Measurements from ENCODE around the gene TLCD3B.
A peak's percentile ranks its signal among the peaks of the same experiment; 100 is the strongest.

The TLCD3B gene

DNA sequence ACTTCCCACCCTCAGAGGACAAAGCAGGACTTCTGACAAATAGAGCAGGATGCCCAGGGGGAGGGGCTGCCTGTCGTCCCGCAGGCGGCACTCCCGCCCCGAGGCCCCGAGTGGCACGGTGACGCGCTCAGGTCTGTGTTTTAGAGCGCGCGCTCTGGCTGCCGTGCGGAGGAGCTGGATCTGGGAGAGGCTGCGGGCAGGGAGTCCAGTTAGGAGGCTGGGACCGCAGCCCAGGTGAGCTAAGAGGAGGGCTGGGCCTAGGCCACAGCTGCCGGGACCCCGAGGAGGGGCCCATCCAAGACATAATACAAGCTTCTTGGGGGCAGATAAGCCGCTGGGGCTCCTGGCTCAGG is 26.7 kb downstream of the TLCD3B start:
- no peak for DNase-seq

DNA sequence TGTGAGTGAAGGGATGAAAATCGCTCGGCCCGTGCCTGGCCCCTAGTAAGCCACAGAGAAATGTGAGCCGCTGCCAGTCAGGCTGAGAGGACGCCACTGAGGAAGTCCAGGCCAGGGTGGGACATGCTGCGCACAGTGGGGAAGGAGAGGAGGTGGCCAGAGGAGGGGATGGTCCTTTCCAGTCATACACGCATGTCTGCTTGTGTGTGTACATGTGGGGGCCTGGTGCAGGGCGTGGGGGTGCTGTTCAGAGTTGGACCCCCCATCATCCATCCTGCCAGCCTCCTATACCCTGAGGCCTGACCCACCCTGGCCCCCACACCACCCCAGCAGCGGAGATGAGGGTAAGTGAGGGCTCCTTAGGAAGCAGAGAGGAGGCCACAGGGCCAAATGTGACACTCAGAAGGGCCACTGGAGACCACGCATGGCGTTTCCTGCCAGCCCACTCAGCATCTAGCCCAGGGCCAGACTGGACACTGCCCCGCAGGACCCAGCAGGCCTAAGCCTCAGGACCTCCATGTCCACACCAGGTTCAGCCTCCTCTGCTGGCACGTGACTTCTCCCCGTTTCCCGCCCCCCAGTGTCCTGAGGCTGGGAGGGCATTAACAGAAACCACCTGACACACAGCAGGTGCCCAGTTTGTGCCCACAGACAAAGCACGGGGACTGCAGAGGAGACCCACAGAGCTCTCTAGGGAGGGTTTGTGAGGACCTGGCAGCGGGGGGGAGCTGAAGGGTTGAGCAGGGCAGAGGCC is 27.2 kb downstream of the TLCD3B start:
- no peak for DNase-seq

DNA sequence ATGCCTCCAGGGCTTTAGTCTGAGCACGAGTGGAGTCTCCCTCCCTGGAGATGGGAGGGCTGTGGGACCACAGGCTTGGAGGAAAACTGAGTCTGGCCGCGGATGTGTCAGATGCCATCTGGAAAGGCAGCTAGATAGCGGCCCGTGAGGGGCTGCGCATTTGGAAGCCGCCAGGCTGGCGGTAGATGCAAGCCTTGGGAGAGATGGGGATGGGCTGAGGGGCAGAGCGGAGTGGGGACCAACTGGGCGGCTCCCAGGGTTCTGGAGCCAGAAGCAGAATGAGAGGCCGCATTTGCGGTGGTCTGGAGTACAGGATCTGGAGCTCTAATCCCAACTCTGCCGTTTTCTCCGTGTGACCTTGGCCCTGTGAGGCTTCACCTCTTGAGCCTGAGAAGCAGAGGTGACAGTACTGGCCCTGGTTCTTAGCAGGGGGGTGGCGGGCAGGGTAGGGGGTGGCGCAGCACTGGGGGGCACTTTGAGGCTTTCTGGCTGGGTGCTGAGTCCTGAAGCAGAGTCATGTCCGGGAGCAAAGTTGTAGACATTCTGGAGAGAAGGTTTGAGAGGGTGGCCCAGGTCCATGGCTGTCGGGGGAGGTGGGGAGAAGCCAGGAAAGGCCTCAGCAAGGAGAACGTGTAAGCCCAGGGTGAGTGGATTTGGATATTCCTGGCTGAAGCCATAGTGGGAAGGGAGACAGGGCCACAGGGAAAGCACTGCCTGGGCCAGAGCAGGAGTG is 28.3 kb downstream of the TLCD3B start:
- DNase-seq: no peak

DNA sequence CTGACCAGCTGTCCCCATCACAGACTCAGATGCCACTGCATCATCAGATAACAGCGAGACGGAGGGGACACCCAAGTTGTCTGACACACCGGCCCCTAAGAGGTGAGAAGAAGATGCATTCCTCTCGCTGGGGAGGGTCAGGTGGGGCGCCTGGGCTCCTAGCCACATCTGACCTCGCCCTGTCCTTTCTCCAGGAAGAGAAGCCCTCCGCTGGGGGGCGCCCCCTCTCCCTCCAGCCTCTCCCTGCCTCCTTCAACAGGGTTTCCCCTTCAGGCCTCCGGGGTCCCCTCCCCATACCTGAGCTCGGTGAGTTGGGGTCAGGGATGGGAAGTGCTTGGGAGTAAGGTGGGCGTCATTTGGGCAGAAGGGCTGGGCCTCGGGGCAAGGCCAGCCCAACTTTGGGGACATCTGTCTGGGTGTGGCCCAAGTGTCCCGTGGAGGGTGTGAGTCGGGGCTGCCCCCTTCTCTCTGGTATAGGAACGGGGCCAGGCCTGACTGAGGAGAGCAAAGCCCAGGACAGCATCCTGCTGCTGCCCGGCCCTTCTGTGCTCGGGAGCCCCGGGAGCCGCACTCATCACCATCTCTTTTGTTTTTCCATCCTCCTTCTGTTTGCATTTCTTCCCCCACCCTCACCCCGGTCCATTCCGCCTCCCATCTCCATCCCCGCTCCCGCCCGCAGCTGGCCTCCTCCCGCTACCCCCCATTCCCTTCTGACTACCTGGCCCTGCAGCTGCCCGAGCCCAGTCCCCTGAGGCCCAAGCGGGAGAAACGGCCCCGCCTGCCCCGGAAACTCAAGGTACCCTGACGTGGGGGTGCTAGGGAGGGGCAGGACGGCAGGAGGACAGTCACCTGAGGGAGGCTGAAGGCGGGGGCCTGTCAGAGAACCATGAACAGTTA is 30.1 kb downstream of the TLCD3B start:
- DNase-seq: no peak

DNA sequence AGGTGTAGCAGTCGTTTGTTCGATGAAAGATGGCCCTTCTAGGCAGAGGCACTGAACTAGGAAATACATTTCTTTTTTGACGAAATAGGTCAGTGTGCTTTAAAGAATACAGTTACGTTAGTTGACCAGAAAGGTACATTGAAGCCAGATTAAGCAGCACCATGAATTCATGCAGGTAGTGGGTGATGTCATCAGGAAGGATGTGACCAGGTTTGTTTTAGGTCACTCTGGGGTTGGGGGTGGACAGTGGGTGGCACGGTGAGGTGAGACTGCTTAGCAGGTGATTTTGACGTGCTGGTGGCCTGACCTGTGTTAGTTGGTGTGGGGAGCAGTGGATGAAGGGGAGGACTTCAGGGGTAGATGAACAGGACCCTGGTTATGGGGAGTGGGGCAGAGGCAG is 31.5 kb downstream of the TLCD3B start:
- DNase-seq: no peak

DNA sequence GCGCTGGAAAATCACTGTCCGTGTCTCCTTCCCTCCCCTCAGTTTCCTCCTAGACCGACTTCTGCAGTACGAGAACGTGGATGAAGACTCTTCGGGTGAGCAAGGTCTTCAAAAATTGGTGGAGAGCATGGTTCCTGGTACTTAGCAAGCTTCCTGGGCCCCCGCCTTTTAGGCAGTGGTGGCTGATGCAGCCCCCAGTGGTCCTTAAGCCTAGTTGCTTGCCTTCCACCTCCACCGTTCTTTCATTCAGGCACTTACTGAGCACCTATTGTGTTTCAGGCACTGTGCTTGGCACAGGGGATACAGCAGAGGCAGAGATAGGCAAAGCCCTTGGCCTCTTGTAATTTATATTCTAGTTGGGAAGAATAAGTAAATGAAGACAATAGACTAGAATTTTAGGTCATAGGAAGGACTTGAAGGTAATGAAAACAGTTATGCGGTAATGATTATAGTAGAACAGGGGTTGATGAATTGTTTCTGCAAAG is 34.3 kb downstream of the TLCD3B start:
- DNase-seq: peak in 1 of 2 experiments; percentile 27

DNA sequence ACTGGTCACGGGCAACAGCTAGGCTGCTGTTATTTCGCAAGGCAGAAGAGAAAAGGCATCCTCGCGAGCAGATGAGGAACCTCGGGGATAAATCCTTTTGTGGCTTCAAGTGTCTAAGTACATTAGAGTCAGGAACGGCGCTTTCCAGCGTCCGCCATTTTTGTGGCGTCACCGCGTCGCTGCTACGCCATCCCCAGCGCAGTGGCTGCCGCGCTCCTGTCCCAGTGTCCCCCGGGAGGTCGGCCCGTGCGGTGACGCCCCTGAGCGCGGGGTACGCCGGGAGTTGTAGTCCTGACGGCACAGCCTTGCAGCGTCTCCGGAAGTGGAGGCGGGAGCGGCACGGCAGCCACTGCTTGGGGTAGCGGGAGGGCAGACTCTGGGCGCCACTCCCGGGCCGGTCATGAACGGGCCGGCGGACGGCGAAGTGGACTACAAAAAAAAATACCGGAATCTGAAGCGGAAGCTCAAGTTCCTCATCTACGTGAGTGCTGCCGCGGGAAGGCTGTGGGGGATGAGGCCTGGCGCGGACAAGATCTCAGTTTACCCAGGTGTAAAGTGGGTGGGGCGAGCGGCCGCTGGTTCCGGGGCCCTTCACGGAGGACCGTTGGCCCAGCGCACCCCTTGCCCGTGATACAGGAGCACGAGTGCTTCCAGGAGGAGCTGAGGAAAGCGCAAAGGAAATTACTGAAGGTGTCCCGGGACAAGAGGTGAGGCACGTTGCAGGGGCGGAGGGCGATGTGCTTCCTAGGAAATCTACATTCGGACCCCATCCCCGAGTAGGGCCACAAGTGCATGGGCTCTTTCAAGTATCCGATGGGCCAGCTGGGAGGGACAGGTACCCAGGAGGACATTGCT is 34.9 kb downstream of the TLCD3B start, which contains the start of gene INO80E:
Gene INO80E (plus strand): TSS at position 331 of the 855 bp plus-strand sequence. CDS start 70 bp downstream, at position 401.
- peak; percentile 97 for DNase-seq

DNA sequence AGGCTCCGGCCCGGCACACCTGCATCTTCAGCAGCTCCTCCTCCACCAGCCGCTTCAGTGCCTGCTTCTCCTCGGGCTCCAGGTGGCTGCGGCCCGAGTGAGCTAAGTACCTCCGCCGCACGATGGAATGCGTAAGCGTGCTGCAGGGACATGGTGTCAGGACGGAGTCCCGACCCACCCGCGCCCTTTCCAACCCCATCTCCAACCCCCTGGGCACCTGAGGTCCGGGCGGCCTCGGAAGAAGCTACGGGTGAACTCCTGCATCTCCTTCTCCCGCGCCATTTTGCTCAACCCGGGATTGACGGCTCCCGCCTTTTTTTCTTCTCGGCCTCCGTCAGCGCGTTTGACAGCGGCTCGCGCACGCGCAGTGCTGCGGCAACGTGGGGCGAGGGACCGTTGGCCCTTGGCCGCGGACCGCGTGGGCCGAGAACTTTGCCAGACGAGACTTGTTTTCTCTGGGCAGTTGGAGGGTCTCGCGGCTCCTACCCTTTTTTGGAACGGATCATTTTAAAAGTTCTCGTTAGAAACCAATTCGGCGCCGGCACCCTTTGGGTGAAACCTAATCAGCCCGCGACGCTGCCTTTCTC is 35.7 kb downstream of the TLCD3B start, which contains the start of gene HIRIP3:
Gene HIRIP3 (minus strand): TSS at position 294 of the 587 bp plus-strand sequence. CDS start 12 bp downstream, at position 282.
- DNase-seq: peak; percentile 71 to 90

DNA sequence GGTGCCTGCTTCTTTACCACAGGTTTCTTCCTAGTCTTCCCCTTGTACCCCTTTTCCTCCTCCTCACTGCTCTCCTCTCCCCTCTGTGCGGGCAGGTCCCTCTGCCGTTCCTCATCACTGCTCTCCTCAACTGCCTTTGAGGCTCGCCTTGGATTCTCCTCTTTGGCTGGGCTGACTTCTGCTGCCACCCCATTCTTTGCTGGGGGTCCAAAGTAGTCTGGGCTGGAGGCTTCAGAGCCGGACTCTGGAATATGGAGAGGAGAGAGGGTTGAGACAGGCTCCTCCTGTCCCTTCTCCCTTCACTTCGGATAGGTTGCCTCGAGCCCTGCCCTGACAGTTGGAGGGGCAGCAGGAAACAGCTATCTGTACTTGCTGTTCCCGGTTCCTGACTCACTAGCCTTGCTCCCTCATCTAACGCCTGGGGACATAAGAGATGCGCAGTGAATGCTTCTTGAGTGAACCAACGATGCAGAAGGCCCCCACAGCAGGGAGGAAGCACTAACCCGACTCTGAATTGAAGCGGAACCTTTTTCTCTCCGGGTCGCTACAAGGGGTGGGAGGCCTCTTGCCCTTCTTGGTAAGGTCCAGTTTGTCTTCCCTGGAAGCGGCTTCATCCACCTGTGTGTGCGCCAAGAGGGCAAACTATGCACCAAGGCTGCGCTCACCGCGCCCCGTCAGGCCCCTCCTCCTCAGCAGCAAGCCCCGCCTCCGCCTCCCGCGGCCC is 36.3 kb downstream of the TLCD3B start:
- DNase-seq: peak in 1 of 2 experiments; percentile 47

DNA sequence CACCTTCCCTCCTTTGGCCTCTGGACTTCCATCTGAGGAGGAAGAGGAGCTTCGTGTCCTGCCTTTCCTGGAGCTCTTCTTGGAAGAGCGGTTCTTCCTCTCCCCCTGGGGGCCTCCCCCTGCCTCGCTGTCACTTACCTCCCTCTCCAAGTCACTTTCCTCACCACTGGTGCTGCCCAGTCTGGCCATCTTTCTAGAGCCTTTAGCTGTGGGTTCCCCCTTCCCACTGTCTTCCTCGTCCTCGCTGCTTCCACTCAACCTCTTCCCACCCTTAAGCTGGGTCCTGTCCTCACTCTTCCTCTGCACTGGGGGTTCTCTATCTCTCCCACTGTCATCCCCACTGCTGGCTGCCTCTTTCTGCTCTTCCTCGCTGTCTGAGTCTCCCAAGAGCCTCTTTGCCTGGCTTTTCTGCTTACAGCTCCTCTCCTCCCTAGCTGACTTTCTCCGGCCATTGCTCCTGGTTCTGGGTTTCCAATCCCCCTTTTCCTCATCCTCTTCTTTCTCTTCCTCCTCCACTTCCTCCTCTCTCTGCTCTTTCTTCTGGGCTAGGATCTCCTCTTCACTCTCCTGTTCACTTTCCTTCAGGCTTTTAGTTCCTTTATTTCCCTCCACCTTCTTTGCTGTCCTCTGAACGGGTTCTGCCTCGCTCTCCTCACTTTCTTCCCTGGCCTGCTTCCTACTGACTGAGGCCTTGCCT is 37.0 kb downstream of the TLCD3B start:
- no peak for DNase-seq

DNA sequence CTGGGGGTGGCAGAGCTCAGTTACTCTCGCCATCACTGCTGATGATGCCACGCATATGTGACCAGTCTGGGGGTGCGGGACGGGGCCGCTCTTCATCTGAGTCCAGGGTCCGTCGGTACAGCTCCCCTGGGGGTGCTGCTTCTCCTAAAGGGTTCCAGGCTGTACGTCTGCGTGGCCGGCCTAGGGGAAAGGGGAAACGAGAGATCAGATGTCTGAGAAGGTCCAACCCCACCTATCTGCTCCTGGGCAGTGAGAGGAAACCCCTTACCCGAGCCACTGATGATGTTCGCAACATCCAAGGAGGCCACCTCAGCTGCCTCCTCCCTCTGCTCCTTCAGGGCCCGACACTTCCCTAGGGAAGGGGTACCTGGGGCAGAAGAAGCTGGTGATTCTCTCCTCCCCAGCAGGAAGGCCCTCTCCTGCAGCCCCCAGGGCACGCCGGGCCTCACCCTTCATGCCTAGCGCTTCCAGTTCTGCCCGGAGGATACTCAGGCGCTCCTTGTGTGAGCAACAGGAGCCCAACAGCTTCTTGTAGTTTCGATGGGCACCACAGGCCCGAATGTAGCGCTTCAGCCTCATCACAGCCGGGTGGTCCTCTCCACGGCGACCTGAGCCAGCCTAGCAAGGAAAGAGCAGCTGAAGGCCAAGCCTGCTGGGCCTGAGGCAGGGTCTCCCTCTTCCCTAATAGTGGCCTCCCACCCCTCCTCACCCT is 37.7 kb downstream of the TLCD3B start:
- no peak for DNase-seq

DNA sequence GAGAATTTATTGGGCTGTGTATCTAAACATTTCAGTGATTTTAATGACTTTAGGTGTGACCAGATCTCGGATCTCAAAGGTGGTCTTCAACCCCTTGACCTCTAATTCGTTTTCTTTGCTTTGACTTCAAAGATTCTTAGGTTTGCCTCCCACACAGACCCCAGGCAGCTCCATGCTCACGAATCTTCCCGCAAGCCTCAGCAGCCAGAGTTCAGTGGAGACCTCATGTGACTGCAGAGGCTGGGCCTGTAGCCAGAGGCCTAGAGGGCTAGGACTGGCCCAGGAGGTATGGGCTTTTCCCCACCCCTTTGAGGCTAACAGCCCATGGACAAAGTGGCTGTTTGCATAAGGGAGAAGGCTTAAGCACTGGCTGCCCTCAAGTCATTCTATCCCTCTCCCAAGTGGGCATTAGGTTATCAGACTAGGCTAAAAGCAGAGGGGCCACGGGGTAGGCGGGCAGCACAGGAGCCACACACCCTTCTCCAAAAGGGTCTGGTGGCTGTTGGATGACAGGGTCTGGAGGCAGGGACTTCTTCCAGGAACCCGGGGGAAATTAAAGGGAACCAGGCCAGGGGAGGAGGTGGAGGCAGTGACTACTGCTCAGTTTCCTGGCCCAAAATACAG is 38.6 kb downstream of the TLCD3B start:
- no peak for DNase-seq

DNA sequence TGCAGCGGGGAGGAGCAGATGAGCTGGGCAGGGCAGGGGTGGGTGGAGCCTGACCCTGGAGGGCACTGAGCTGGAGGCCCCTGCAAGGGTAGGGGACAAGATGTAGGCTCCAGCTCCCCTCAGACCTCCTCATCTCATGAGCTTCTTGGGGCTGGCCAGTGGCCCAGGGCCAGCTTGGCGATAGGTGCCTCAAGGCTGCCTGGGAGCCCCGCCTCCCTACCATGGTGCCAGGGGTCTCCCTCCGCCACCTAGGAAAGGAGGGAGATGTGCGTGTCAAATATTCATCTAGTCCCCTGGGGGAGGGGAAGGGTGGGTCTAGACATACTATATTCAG is 39.5 kb downstream of the TLCD3B start:
- DNase-seq: no peak

DNA sequence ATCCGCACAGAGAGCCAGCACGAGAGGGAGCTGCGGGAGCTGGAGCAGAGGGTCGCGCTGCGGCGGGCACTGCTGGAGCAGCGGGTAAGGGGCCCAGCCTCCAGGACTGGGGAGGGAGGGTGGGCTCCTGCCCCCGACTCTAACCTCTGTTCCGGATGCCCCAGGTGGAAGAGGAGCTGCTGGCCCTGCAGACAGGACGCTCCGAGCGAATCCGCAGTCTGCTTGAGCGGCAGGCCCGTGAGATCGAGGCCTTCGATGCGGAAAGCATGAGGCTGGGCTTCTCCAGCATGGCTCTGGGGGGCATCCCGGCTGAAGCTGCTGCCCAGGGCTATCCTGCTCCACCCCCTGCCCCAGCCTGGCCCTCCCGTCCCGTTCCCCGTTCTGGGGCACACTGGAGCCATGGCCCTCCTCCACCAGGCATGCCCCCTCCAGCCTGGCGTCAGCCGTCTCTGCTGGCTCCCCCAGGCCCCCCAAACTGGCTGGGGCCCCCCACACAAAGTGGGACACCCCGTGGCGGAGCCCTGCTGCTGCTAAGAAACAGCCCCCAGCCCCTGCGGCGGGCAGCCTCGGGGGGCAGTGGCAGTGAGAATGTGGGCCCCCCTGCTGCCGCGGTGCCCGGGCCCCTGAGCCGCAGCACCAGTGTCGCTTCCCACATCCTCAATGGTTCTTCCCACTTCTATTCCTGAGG is 40.0 kb downstream of the TLCD3B start:
- DNase-seq: no peak

DNA sequence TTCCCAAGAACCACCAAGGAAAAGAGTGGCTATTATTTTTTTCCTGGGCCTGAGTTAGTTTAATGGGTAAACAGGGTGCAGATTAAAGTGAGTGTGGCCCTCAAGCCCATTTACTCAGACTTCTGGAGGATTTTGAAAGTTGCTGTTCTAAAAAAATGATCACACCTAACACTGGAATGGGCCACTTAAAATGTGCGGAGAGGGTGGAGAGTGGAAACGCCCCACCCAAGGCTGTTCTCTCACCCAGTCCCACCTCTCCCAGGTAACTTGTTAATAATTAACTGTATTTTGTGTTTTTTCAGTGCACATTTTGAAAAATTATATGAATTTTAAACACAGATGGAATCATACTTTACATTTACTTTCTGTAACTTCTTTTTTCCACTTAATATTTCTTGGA is 41.0 kb downstream of the TLCD3B start:
- DNase-seq: no peak

DNA sequence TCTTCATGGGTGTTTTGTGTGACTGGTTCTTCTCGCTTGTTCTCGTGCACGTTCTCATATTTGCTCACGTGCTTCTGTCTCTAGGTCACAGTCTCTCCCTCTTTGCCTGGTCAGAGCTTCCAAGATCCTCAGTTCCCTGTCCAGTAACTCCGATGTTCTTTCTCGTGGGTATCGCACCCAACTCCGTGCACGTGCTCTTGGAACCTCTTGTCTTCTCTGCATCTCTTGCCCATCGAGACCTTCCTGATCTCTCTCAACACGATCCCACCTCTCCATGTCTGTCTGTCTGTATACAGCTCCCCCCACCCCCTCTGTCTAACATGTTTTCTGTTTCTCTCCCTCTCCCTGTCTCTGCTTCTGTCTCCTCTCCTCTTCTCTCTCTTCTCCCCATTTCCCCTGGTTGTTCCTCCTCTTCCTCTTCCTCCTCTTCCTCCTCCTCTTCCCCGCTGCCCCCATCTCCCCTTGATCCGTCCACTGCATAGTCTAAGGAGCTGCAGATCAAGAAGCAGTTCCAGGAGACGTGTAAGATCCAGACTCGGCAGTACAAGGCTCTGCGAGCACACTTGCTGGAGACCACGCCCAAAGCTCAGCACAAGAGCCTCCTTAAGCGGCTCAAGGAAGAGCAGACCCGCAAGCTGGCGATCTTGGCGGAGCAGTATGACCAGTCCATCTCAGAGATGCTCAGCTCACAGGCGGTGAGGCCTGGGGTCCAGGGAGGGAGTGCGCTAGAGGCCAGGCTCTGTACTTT is 41.8 kb downstream of the TLCD3B start:
- DNase-seq: no peak

DNA sequence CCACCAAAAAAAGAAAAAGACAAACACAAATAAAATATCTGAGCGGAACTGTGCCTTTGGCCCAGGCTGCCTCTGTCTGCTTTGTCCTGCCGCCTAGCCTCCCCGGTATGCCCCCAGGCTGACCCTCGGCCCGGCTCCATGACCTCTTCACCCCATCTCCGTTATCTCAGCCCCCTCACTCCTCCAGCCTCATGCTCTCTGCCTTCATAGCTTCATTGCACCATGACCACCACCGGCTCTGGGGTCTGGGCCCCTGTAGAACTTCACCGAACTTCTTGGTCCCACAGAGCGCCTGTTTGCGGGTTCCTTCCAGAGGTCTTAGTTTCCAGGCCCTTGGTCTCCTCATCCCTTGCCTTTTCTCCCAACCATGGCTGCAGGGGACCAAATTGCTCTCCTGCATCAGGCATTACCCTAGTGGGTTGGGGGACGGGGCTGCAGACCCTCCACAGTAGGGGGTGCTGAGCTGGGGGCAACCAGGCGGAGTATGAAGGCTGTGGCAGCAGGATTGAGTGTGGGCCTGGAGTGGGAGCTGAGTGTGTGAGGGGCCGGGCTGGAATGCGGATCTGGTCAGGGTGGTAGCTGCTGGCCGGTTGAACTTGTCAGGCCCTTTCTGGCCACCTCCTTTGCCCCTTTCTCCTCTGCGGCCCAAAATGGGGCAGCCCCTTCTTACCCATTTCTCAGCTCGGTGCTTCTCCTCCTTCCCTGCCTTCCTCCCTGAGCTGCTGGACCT is 42.6 kb downstream of the TLCD3B start:
- no peak for DNase-seq

All from NCI-H524 (cell line).